B cell (primary cell): ENCODE data around the gene SKAP1. TPM values are rescaled to one million over a fixed set of nuclear protein-coding genes. Genes with fewer than 3 reads are reported as not detected.

Source experiments
- ATAC-seq: fragments of 200-7000 bp; cut with Tn5 transposase; one replicate; pipeline ENCODE4 v1.10.0; 2021; ENCODE audit warnings: low read depth, mild to moderate bottlenecking, moderate number of reproducible peaks, moderate library complexity
- CTCF ChIA-PET: fragments of 350-600 bp; sonication (Branson Sonifier 250); formaldehyde crosslinking; loops from one replicate; lab custom pipeline; 2021; ENCODE audit warnings: antibody characterized with exemption, inconsistent platforms; lab: Charles Lee
- POLR2A ChIA-PET: fragments of 350-600 bp; sonication (Branson Sonifier 250); formaldehyde crosslinking; loops from one replicate; lab custom pipeline; 2021; ENCODE audit warnings: antibody characterized with exemption; lab: Charles Lee
- DNase-seq: peaks from one replicate; pipeline ENCODE4 v3.0.0; 2013
- H2AFZ ChIP-seq: 2 replicates; pipeline ENCODE4 v1.6.1; 2012; ENCODE audit warnings: mild to moderate bottlenecking, low read depth, low read length; ENCODE audit not compliant: insufficient read depth, poor library complexity, severe bottlenecking
- H3K27ac ChIP-seq, 2 donors: 1 replicate in 1 of 2; 2 replicates in 1 of 2; pipeline ENCODE4 v1.5.1; 2012 to 2013; ENCODE audit warnings: low read length in 2 of 2, mild to moderate bottlenecking in 2 of 2, moderate library complexity in 1 of 2
- H3K27me3 ChIP-seq, 4 experiments: fragments of 200-600 bp in 1 of 4; sonication (generic) in 1 of 4; replicated peaks in 1 of 4; 1 replicate in 2 of 4; 2 replicates in 2 of 4; pipeline versions ENCODE4 v1.6.1 to v1.7.0; 2013 to 2016; ENCODE audit warnings: low read length in 3 of 4, mild to moderate bottlenecking in 2 of 4, mixed read lengths in 1 of 4, moderate library complexity in 1 of 4; ENCODE audit not compliant: insufficient read depth in 4 of 4, control insufficient read depth in 3 of 4; ENCODE audit errors: control extremely low read depth in 1 of 4
- H3K36me3 ChIP-seq, 2 experiments: replicated peaks in 1 of 2; 1 replicate in 1 of 2; 2 replicates in 1 of 2; pipeline versions ENCODE4 v1.6.1 to v1.7.1; 2013; ENCODE audit warnings: low read length in 1 of 2; ENCODE audit not compliant: insufficient read depth in 2 of 2, control insufficient read depth in 1 of 2; ENCODE audit errors: control extremely low read depth in 1 of 2, extremely low read depth in 1 of 2
- H3K4me1 ChIP-seq, 2 donors: fragments of 200-600 bp in 1 of 2; sonication (generic) in 1 of 2; 1 replicate in 1 of 2; 2 replicates in 1 of 2; pipeline versions ENCODE4 v1.5.1 to v1.6.1; 2013 to 2017; ENCODE audit warnings: low read length in 2 of 2; ENCODE audit not compliant: control insufficient read depth in 2 of 2, insufficient read depth in 2 of 2
- H3K4me2 ChIP-seq: replicated peaks from 2 replicates; pipeline ENCODE3; 2012; ENCODE audit warnings: mild to moderate bottlenecking, low read depth, low read length; ENCODE audit not compliant: poor library complexity, severe bottlenecking
- H3K4me3 ChIP-seq, 5 experiments: fragments of 200-600 bp in 1 of 5; sonication (generic) in 1 of 5; 1 replicate in 3 of 5; 2 replicates in 2 of 5; pipeline versions ENCODE4 v1.5.1 to v1.7.0; 2011 to 2016; ENCODE audit warnings: low read length in 4 of 5, mild to moderate bottlenecking in 4 of 5, low read depth in 2 of 5, control low read depth in 1 of 5, moderate library complexity in 1 of 5; ENCODE audit not compliant: insufficient read depth in 1 of 5; ENCODE audit errors: control extremely low read depth in 1 of 5, extremely low read depth in 1 of 5
- H3K79me2 ChIP-seq: fragments of 200-600 bp; sonication (generic); one replicate; pipeline ENCODE4 v1.6.0; 2016; ENCODE audit warnings: low read length; ENCODE audit not compliant: control insufficient read depth, insufficient read depth
- H3K9ac ChIP-seq: fragments of 200-600 bp; sonication (generic); 2 replicates; pipeline ENCODE4 v1.6.1; 2017; ENCODE audit warnings: mild to moderate bottlenecking, low read length, moderate library complexity
- H3K9me3 ChIP-seq, 3 donors: one replicate each; pipeline versions ENCODE4 v1.6.1 to v1.7.1; 2013; ENCODE audit warnings: low read length in 2 of 3; ENCODE audit not compliant: control insufficient read depth in 2 of 3, insufficient read depth in 1 of 3; ENCODE audit errors: control extremely low read depth in 1 of 3
- H4K20me1 ChIP-seq: 2 replicates; pipeline ENCODE4 v1.6.0; 2012; ENCODE audit warnings: mild to moderate bottlenecking, low read length; ENCODE audit not compliant: insufficient read depth, control insufficient read depth, poor library complexity, severe bottlenecking
- H3K27ac Mint-ChIP-seq: one replicate; pipeline ENCODE4 v1.8.0; 2021; ENCODE audit warnings: mixed read lengths
- H3K27me3 Mint-ChIP-seq: one replicate; pipeline ENCODE4 v1.8.0; 2021; ENCODE audit warnings: mixed read lengths
- H3K4me1 Mint-ChIP-seq: one replicate; pipeline ENCODE4 v1.8.0; 2021; ENCODE audit warnings: mixed read lengths
- H3K4me3 Mint-ChIP-seq: one replicate; pipeline ENCODE4 v1.8.0; 2021; ENCODE audit warnings: mixed read lengths
- H3K9me3 Mint-ChIP-seq: one replicate; pipeline ENCODE4 v1.8.0; 2022; ENCODE audit warnings: mixed read lengths; ENCODE audit not compliant: insufficient read depth
- EZH2 ChIP-seq: IDR thresholded peaks from 2 replicates; pipeline ENCODE4 v1.6.1; 2012; ENCODE audit warnings: borderline replicate concordance, low read depth, mild to moderate bottlenecking, moderate library complexity, low read length; ENCODE audit not compliant: insufficient read depth, poor library complexity, severe bottlenecking
- WGBS: methylation state at CpG from one replicate; pipeline ENCODE4 v1.1.5; 2013; ENCODE audit warnings: missing lambda C conversion rate; ENCODE audit not compliant: insufficient coverage; 5-methylcytosine and 5-hydroxymethylcytosine counted together
- intact Hi-C: fragments of 100-400 bp; cut with micrococcal nuclease; formaldehyde crosslinking; loops from one replicate; pipeline ENCODE4 v1.10.0; 2022
- polyA plus RNA-seq: library from polyadenylated mRNA; depleted of rRNA; stranded (reverse); fragments of >200 nt; gene quantifications from 2 replicates; pipeline ENCODE4 v1.2.3, GENCODE V29; 2012
- total RNA-seq, 2 donors: library from RNA; stranded (reverse); fragments of 120-200 nt in 1 of 2; gene quantifications; 1 replicate in 1 of 2; 2 replicates in 1 of 2; pipeline versions ENCODE4 v1.2.3 to v1.2.4, GENCODE V29; 2013 to 2022
- TF ChIP-seq, protein P1 (sequence below): fragments of 200-600 bp; IDR thresholded peaks from one replicate; pipeline ENCODE4 v1.8.0; 2022; ENCODE audit warnings: antibody characterized with exemption, mild to moderate bottlenecking

The SKAP1 gene
- total and polyA plus RNA-seq, 2 donors (not counting 1 experiment from before 2014, with no cell fraction given) = 33.1 to 37.3 TPM

GRCh38 chr17:48237456-48237855 lies 192.6 kb downstream of the SKAP1 start:
- Mint-ChIP-seq H3K4me1 (peaks cover 10% of the 10 kb centered on the region), H3K27ac (no peak overlapping the region)
- H3K4me2 ChIP-seq = no peak overlapping the region

DNA sequence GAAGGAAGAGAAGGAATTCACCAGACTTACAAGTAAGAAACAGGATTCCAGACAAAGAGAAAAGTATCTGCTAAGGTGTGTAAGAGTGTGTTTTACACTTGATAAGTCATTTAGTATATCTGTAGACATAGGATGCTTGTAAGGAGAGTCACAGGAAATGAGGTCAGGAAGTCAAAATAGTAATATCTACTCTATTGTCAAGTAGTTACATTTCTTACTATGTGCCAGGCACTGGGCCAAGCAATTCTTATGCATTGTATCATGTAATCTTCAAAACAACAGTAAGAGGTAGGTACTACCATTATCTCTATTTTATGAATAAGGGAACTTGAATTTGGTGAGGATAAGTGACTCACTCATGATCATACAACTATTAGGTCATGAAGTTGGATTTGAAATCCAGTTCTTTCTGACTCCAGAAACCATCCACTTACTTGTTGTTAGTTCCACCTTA lies 193.3 kb downstream of the SKAP1 start:
- Mint-ChIP-seq H3K4me3 (no peak overlapping the region), H3K27ac (no peak overlapping the region), H3K27me3 (no peaks in the 10 kb centered on the region), H3K9me3 (no peaks in the 10 kb centered on the region), H3K4me1 (peaks cover 8% of the 10 kb centered on the region)
- no peak overlapping the region for H3K4me2 ChIP-seq
- H2AFZ ChIP-seq = no peak overlapping the region
- H3K9me3 ChIP-seq = no peaks in the 10 kb centered on the region
- ChIA-PET POLR2A (no interaction called here), CTCF (no interaction called here)
- H3K4me1 ChIP-seq = peaks cover 7% of the 10 kb centered on the region in 2 donors
- DNase-seq (no peak), ATAC-seq (no peak)
- H3K4me3 ChIP-seq = no peak overlapping the region
- intact Hi-C loops = no loop called here
- no peak overlapping the region for H3K27ac ChIP-seq
- H3K79me2 ChIP-seq = no peaks in the 10 kb centered on the region
- H3K9ac ChIP-seq = no peak overlapping the region
- TF ChIP-seq, protein P1, sequence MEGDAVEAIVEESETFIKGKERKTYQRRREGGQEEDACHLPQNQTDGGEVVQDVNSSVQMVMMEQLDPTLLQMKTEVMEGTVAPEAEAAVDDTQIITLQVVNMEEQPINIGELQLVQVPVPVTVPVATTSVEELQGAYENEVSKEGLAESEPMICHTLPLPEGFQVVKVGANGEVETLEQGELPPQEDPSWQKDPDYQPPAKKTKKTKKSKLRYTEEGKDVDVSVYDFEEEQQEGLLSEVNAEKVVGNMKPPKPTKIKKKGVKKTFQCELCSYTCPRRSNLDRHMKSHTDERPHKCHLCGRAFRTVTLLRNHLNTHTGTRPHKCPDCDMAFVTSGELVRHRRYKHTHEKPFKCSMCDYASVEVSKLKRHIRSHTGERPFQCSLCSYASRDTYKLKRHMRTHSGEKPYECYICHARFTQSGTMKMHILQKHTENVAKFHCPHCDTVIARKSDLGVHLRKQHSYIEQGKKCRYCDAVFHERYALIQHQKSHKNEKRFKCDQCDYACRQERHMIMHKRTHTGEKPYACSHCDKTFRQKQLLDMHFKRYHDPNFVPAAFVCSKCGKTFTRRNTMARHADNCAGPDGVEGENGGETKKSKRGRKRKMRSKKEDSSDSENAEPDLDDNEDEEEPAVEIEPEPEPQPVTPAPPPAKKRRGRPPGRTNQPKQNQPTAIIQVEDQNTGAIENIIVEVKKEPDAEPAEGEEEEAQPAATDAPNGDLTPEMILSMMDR = no peak
- no peak for TF ChIP-seq EZH2
- peaks cover 0 to 2% of the 10 kb centered on the region in 2 experiments for H3K36me3 ChIP-seq
- H3K27me3 ChIP-seq = no peaks in the 10 kb centered on the region
- no peaks in the 10 kb centered on the region for H4K20me1 ChIP-seq

More at GRCh38 chr17:48237456-48237855, 192.6 kb downstream of the SKAP1 start:
- no peak for DNase-seq
- 86% methylated on average over 1 of the region's 1 CpG for WGBS
- Histone ChIP-seq H3K9ac (no peak overlapping the region), H3K4me3 (no peak overlapping the region), H4K20me1 (no peaks in the 10 kb centered on the region), H3K27ac (no peak overlapping the region), H2AFZ (no peak overlapping the region), H3K79me2 (no peaks in the 10 kb centered on the region), H3K36me3 (peaks cover 0 to 2% of the 10 kb centered on the region in 2 experiments), H3K9me3 (no peaks in the 10 kb centered on the region), H3K4me1 (peaks cover 7% of the 10 kb centered on the region in 2 donors), H3K27me3 (no peaks in the 10 kb centered on the region)
- Mint-ChIP-seq H3K27me3 (no peaks in the 10 kb centered on the region), H3K4me3 (no peak overlapping the region), H3K9me3 (no peaks in the 10 kb centered on the region)
- intact Hi-C loops = no loop called here
- POLR2A ChIA-PET = no interaction called here
- TF ChIP-seq EZH2 = no peak
- TF ChIP-seq, protein P1 = no peak
- CTCF ChIA-PET = no interaction called here
- no peak for ATAC-seq
